GM12878 (cell line): ENCODE measurements around the gene LMF2. TPM values are rescaled to one million over a fixed set of nuclear protein-coding genes. Genes with fewer than 3 reads are reported as not detected.

ENCODE experiments used
- BRCA1 ChIP-seq: IDR thresholded peaks from 2 replicates; pipeline ENCODE4 v1.6.1; 2011; ENCODE audit warnings: low read depth, low read length, improper control_type of control experiment
- CUX1 ChIP-seq: IDR thresholded peaks from 2 replicates; pipeline ENCODE4 v1.6.1; 2012; ENCODE audit warnings: improper control_type of control experiment, low read depth, low read length; ENCODE audit not compliant: insufficient replicate concordance
- HDAC2 ChIP-seq: fragments of 200-600 bp; sonication (generic); IDR thresholded peaks from 2 replicates; pipeline ENCODE4 v1.6.1; 2017
- NKRF ChIP-seq: fragments of 450-650 bp; conservative IDR thresholded peaks from 2 replicates; pipeline ENCODE4 v1.6.1; 2017; ENCODE audit warnings: mild to moderate bottlenecking, moderate library complexity
- POLR2AphosphoS5 ChIP-seq: IDR thresholded peaks from 2 replicates; pipeline ENCODE4 v1.6.1; 2011; ENCODE audit warnings: mild to moderate bottlenecking, low read length, inconsistent platforms
- STAT3 ChIP-seq: IDR thresholded peaks from 2 replicates; pipeline ENCODE4 v1.6.1; 2011; ENCODE audit warnings: low read depth, low read length, improper control_type of control experiment
- YBX1 ChIP-seq: fragments of 450-650 bp; IDR thresholded peaks from 2 replicates; pipeline ENCODE4 v1.6.1; 2016; ENCODE audit warnings: antibody characterized with exemption
- polyA plus RNA-seq, 11 experiments: library from polyadenylated mRNA; depleted of rRNA in 4 of 11; unstranded in 6 of 11; stranded (reverse) in 5 of 11; fragments of >200 nt; fragmentation: Nextera tagmentation in 4 of 11; fragmentation: Illumina TruSeq in 1 of 11; extraction: Ambion mirVana in 4 of 11; extraction: Trizol in 1 of 11; gene quantifications; 1 replicate in 1 of 11; 2 replicates in 10 of 11; pipeline versions ENCODE4 v1.2.1 to v1.2.3, GENCODE V29; 2011 to 2016; ENCODE audit warnings: inconsistent platforms in 2 of 11, missing spikeins in 2 of 11, low read depth in 1 of 11
- total RNA-seq, 4 experiments: library from RNA; depleted of rRNA in 3 of 4; stranded (reverse); fragments of >200 nt in 3 of 4; fragmentation: Illumina TruSeq in 1 of 4; extraction: Trizol in 1 of 4; gene quantifications; 2 replicates each; pipeline versions ENCODE4 v1.2.1 to v1.2.3, GENCODE V29; 2013 to 2021
- TF ChIP-seq, protein P1 (sequence below), 3 experiments: IDR thresholded peaks in 2 of 3; conservative IDR thresholded peaks in 1 of 3; 2 replicates each; pipeline ENCODE4 v1.5.1; 2011; ENCODE audit warnings: low read depth in 3 of 3, low read length in 3 of 3, mild to moderate bottlenecking in 3 of 3, control low read depth in 2 of 3, moderate library complexity in 2 of 3, inconsistent platforms in 1 of 3, mixed read lengths in 1 of 3; ENCODE audit not compliant: control insufficient read depth in 2 of 3, insufficient read depth in 1 of 3; ENCODE audit errors: extremely low read depth in 1 of 3

Gene LMF2
- total and polyA plus RNA-seq, 10 of the 15 experiments (the other 5 are each of a cell fraction or from before 2014, with no cell fraction given), result 0.08 to 57.5 (median 21.2) TPM

GRCh38 chr22:50526108-50526833 lies 18.8 kb upstream of the LMF2 start (continued):
- TF ChIP-seq POLR2AphosphoS5 (peak; percentile 61), YBX1 (no peak), STAT3 (no peak), BRCA1 (no peak), CUX1 (no peak), NKRF (peak; percentile 72), HDAC2 (no peak)
- TF ChIP-seq, protein P1, sequence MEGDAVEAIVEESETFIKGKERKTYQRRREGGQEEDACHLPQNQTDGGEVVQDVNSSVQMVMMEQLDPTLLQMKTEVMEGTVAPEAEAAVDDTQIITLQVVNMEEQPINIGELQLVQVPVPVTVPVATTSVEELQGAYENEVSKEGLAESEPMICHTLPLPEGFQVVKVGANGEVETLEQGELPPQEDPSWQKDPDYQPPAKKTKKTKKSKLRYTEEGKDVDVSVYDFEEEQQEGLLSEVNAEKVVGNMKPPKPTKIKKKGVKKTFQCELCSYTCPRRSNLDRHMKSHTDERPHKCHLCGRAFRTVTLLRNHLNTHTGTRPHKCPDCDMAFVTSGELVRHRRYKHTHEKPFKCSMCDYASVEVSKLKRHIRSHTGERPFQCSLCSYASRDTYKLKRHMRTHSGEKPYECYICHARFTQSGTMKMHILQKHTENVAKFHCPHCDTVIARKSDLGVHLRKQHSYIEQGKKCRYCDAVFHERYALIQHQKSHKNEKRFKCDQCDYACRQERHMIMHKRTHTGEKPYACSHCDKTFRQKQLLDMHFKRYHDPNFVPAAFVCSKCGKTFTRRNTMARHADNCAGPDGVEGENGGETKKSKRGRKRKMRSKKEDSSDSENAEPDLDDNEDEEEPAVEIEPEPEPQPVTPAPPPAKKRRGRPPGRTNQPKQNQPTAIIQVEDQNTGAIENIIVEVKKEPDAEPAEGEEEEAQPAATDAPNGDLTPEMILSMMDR (IDR thresholded peaks at IDR 0.05 in 2 of 3, conservative IDR thresholded peaks at IDR 0.05 in 1 of 3; ENCODE audit: control insufficient read depth in 2 of 3, extremely low read depth in 1 of 3, insufficient read depth in 1 of 3, low read depth in 3 of 3, low read length in 3 of 3), result peak; percentile 57 to 60 (median 58); a peak in 5 of 6 replicates
- TF ChIP-seq, all 136 proteins: peak for 29
